Panc1 (cell line): ENCODE data around the gene TMEM170B. TPM values are rescaled to one million over a fixed set of nuclear protein-coding genes. Genes with fewer than 3 reads are reported as not detected.

ENCODE experiments used
- ATAC-seq: fragments of 200-7000 bp; cut with Tn5 transposase; 2 replicates; pipeline ENCODE4 v1.9.1; 2020; ENCODE audit warnings: mild to moderate bottlenecking, moderate library complexity
- BruUV-seq: library from RNA; stranded (reverse); fragments of 400-500 nt; replicated peaks from 2 replicates; lab custom pipeline; 2021; lab: Mats Ljungman, UMichigan
- CTCF ChIA-PET: fragments of 300-600 bp; sonication (Branson Sonifier 250); formaldehyde crosslinking; loops from one replicate; lab custom pipeline; 2022; ENCODE audit warnings: antibody characterized with exemption; lab: Charles Lee
- POLR2A ChIA-PET: fragments of 300-600 bp; sonication (Branson Sonifier 250); formaldehyde crosslinking; loops from one replicate; lab custom pipeline; 2022; ENCODE audit warnings: antibody characterized with exemption; lab: Charles Lee
- DNase-seq: peaks from one replicate; pipeline ENCODE4 v3.0.0-alpha.2; 2010; ENCODE audit warnings: low read depth, low spot score
- H3K27ac ChIP-seq: 2 replicates; pipeline ENCODE4 v1.5.1; 2011; ENCODE audit warnings: mild to moderate bottlenecking, low read length, inconsistent platforms
- H3K27me3 ChIP-seq: fragments of 200-500 bp; sonication (Bioruptor generic); 2 replicates; pipeline ENCODE4 v1.6.0; 2014; ENCODE audit warnings: low read length, inconsistent platforms; ENCODE audit not compliant: control insufficient read depth, insufficient read depth
- H3K36me3 ChIP-seq: fragments of 200-500 bp; sonication (Bioruptor generic); 2 replicates; pipeline ENCODE4 v1.5.1; 2014; ENCODE audit warnings: inconsistent platforms, mild to moderate bottlenecking, low read length, moderate library complexity; ENCODE audit not compliant: control insufficient read depth, insufficient read depth
- H3K4me1 ChIP-seq: 2 replicates; pipeline ENCODE4 v1.5.1; 2011; ENCODE audit warnings: inconsistent platforms, mild to moderate bottlenecking, low read length, moderate library complexity; ENCODE audit not compliant: control insufficient read depth, insufficient read depth
- H3K4me3 ChIP-seq, 2 experiments: 2 replicates each; pipeline ENCODE4 v1.5.1; 2011 to 2012; ENCODE audit warnings: low read depth in 2 of 2, low read length in 2 of 2, mild to moderate bottlenecking in 2 of 2, inconsistent platforms in 1 of 2, moderate library complexity in 1 of 2
- H3K9me3 ChIP-seq: fragments of 200-500 bp; sonication (Bioruptor generic); 2 replicates; pipeline ENCODE4 v1.5.1; 2014; ENCODE audit warnings: low read depth, mild to moderate bottlenecking, inconsistent platforms, low read length, moderate library complexity; ENCODE audit not compliant: control insufficient read depth, insufficient read depth
- CTCF ChIP-seq: fragments of 450-650 bp; IDR thresholded peaks from 2 replicates; pipeline ENCODE4 v1.5.1; 2017; ENCODE audit warnings: mild to moderate bottlenecking
- POLR2AphosphoS5 ChIP-seq: IDR thresholded peaks from 2 replicates; pipeline ENCODE4 v1.6.1; 2012; ENCODE audit warnings: mild to moderate bottlenecking, low read depth, low read length, moderate library complexity
- SIN3A ChIP-seq: IDR thresholded peaks from 2 replicates; pipeline ENCODE4 v1.6.1; 2012; ENCODE audit warnings: low read depth, mild to moderate bottlenecking, low read length, moderate library complexity, borderline replicate concordance; ENCODE audit not compliant: insufficient read depth
- TCF7L2 ChIP-seq: IDR thresholded peaks from 2 replicates; pipeline ENCODE4 v1.6.1; 2011; ENCODE audit warnings: mild to moderate bottlenecking, low read depth, low read length, inconsistent platforms
- in situ Hi-C: cut with HindIII; loops from 2 replicates; pipeline ENCODE4 v1.10.0; 2016; ENCODE audit warnings: low sequenced_read_pairs, low pct_unique_long_range_greater_than_20kb
- intact Hi-C: fragments of 100-400 bp; cut with micrococcal nuclease; formaldehyde crosslinking; loops from one replicate; pipeline ENCODE4 v1.10.0; 2022; ENCODE audit not compliant: unreplicated experiment
- total RNA-seq: library from RNA; stranded (reverse); gene quantifications from one replicate; pipeline ENCODE4 v1.2.1, GENCODE V29; 2021; ENCODE audit not compliant: unreplicated experiment

TMEM170B gene
- total RNA-seq, 1 experiment from 2014 or later: 1.3 TPM

DNA sequence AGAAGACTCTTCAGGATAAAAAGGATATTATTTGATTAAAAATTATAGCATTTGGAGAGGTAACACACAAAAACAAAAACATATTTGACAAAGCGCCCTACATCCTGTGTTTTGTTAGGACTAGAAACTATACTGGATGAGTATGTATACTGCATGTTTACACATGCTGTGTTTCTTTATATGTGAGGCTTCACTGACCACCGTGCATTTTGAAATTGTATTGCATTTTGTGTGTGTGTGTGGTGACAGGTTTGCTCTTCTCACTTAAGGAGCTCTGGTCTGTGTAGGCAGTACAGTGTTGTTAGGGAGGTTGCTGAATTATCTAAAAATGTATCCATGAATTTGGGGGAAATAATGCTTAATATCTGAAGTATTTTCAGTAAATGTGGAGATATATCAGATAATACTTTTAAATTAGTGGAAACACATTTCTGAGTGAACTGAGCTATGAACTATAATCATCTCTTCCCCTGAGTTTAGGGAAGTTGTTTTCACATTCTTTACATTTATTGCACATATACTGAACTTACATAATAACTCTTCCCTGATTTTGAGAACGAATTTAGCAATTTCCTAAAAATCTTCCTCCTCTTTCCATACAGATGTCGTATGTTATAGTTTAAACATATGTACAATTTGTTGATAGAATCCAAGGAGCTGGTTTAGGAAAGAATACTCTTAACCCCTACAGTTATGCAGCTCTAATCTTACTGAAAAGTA is 43.3 kb downstream of the TMEM170B start:
- no peak overlapping the region for H3K27ac ChIP-seq
- in situ Hi-C loops (no loop called here), intact Hi-C loops (no loop called here)
- no peaks in the 10 kb centered on the region for H3K9me3 ChIP-seq
- BruUV-seq: no TSS peak
- no peaks in the 10 kb centered on the region for H3K36me3 ChIP-seq
- no peak for DNase-seq
- H3K4me3 ChIP-seq: no peak overlapping the region
- H3K27me3 ChIP-seq: no peaks in the 10 kb centered on the region
- ATAC-seq: no peak
- ChIA-PET CTCF (no interaction called here), POLR2A (no interaction called here)
- no peak for TF ChIP-seq SIN3A
- no peak for TF ChIP-seq CTCF
- no peak for TF ChIP-seq POLR2AphosphoS5
- no peaks in the 10 kb centered on the region for H3K4me1 ChIP-seq

DNA sequence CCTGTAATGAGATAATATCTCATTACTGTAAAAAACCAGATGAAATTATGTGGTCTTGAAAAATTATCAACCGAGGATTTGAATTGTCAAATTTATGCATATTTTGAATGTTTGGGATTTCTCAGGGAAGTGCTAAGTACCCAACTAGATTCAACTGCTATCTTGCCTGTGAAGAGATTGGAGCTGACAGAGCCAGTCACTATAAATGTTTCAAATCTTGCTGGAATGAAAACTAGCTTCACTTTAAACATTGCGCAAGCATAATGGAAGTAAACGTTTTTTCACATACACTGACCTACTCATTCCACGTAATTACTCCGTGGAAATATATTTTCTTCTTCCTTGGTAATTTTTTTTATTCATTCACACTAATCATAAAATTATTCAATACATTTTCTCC is 46.7 kb downstream of the TMEM170B start:
- Histone ChIP-seq H3K27ac (no peak overlapping the region), H3K4me3 (no peak overlapping the region), H3K36me3 (no peaks in the 10 kb centered on the region), H3K9me3 (no peaks in the 10 kb centered on the region), H3K4me1 (no peaks in the 10 kb centered on the region), H3K27me3 (no peaks in the 10 kb centered on the region)
- CTCF ChIA-PET: interaction anchor here (0.7 kb wide), 1 partner anchor 703 kb away, joined by 3 read pairs; no protein-coding TSS in a partner anchor
- DNase-seq: no peak
- POLR2A ChIA-PET: no interaction called here
- intact Hi-C loops: loop anchor here (2.0 kb wide), 1 partner anchor 705 kb away; no protein-coding TSS in a partner anchor
- TF ChIP-seq CTCF: no peak
- no peak for TF ChIP-seq TCF7L2
- TF ChIP-seq SIN3A: no peak
- no TSS peak for BruUV-seq
- no peak for ATAC-seq
- in situ Hi-C loops: no loop called here

DNA sequence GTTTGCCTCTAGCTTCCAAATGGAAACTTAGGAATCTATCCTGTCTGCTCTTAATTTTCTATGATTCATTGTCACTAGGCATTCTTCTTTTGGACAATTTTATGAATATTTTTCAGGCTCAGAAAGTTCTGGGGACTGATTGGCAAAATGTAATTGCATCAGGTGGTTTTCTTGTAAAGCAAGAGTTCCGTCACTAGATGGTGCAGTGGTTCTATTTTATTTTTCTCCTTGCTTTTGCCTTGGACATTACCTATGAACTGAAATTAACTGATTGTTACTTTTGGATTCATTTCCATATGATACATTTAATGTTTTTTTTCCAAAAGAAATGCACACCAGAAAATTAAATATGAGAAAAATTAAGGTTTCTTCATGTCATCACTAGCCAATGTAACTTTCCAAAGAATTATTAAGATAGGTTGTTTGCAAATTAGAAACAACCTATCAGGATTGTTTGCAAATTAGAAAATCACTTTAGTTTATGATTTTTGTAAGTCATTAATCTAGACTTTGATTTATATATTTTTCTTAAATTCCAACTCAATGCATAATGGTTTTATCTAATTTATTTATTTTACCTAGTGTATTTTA is 48.0 kb downstream of the TMEM170B start:
- Histone ChIP-seq H3K4me3 (no peak overlapping the region), H3K36me3 (no peaks in the 10 kb centered on the region), H3K27ac (no peak overlapping the region), H3K4me1 (no peaks in the 10 kb centered on the region), H3K27me3 (no peaks in the 10 kb centered on the region), H3K9me3 (no peaks in the 10 kb centered on the region)
- ATAC-seq: no peak
- POLR2A ChIA-PET: no interaction called here
- intact Hi-C loops: loop anchor here (2.0 kb wide), 1 partner anchor 703 kb away; no protein-coding TSS in a partner anchor
- no TSS peak for BruUV-seq
- CTCF ChIA-PET: no interaction called here
- in situ Hi-C loops: no loop called here
- no peak for TF ChIP-seq SIN3A
- peak; percentile 70; the same call in 1 of the 2 replicates for TF ChIP-seq CTCF
- peak; percentile 36 for DNase-seq
